ENCODE results near the gene FAM76B. TPM values are rescaled to one million over a fixed set of nuclear protein-coding genes. Genes with fewer than 3 reads are reported as not detected.

The FAM76B gene
- total RNA-seq, 1 donor from 2014 or later: 19.5 TPM

- Mint-ChIP-seq H3K27ac (ENCODE audit: unreplicated experiment) (no peak overlapping the region), H3K4me1 (ENCODE audit: low read depth) (peaks cover 10% of the 10 kb centered on the region), H3K9me3 (ENCODE audit: low read depth) (no peaks in the 10 kb centered on the region), H3K27me3 (ENCODE audit: low read depth) (peaks cover 3% of the 10 kb centered on the region), H3K36me3 (ENCODE audit: low read depth) (no peaks in the 10 kb centered on the region), H3K4me3 (ENCODE audit: unreplicated experiment) (no peak overlapping the region)
- no peak for DNase-seq (ENCODE audit: low spot score)
- TF ChIP-seq CTCF (IDR thresholded peaks at IDR 0.05): no peak
Measured at GRCh38 chr11:95732930-95733602, 56.5 kb downstream of the FAM76B start.

- Mint-ChIP-seq H3K4me1 (ENCODE audit: low read depth) (peaks cover 11% of the 10 kb centered on the region), H3K9me3 (ENCODE audit: low read depth) (no peaks in the 10 kb centered on the region)
Measured at GRCh38 chr11:95729462-95729861, 60.1 kb downstream of the FAM76B start.

GRCh38 chr11:95728790-95729189 is 60.8 kb downstream of the FAM76B start:
- no peaks in the 10 kb centered on the region for H3K9me3 Mint-ChIP-seq (ENCODE audit: low read depth)
- no peak for DNase-seq (ENCODE audit: low spot score)
- no peak for TF ChIP-seq CTCF (IDR thresholded peaks at IDR 0.05)

More at GRCh38 chr11:95729462-95729861, 60.1 kb downstream of the FAM76B start:
- DNase-seq (ENCODE audit: low spot score): no peak
- H3K36me3 Mint-ChIP-seq (ENCODE audit: low read depth): no peaks in the 10 kb centered on the region
- no peak for TF ChIP-seq CTCF (IDR thresholded peaks at IDR 0.05)
- H3K27ac Mint-ChIP-seq (ENCODE audit: unreplicated experiment): no peak overlapping the region
- H3K27me3 Mint-ChIP-seq (ENCODE audit: low read depth): peaks cover under 1% of the 10 kb centered on the region
- H3K4me3 Mint-ChIP-seq (ENCODE audit: unreplicated experiment): no peak overlapping the region

GRCh38 chr11:95728094-95728493 is 61.5 kb downstream of the FAM76B start:
- peaks cover 4% of the 10 kb centered on the region for H3K4me1 Mint-ChIP-seq (ENCODE audit: low read depth)
- no peak for TF ChIP-seq CTCF (IDR thresholded peaks at IDR 0.05)
- H3K36me3 Mint-ChIP-seq (ENCODE audit: low read depth): no peaks in the 10 kb centered on the region
- no peak for DNase-seq (ENCODE audit: low spot score)
- no peak overlapping the region for H3K27ac Mint-ChIP-seq (ENCODE audit: unreplicated experiment)
- H3K9me3 Mint-ChIP-seq (ENCODE audit: low read depth): no peaks in the 10 kb centered on the region
- no peaks in the 10 kb centered on the region for H3K27me3 Mint-ChIP-seq (ENCODE audit: low read depth)
- H3K4me3 Mint-ChIP-seq (ENCODE audit: unreplicated experiment): no peak overlapping the region

More at GRCh38 chr11:95728790-95729189, 60.8 kb downstream of the FAM76B start:
- Mint-ChIP-seq H3K36me3 (ENCODE audit: low read depth) (no peaks in the 10 kb centered on the region), H3K4me3 (ENCODE audit: unreplicated experiment) (no peak overlapping the region), H3K27ac (ENCODE audit: unreplicated experiment) (no peak overlapping the region), H3K27me3 (ENCODE audit: low read depth) (no peaks in the 10 kb centered on the region), H3K4me1 (ENCODE audit: low read depth) (peaks cover 5% of the 10 kb centered on the region)

GRCh38 chr11:95727620-95728019 is 62.0 kb downstream of the FAM76B start:
- no peaks in the 10 kb centered on the region for H3K36me3 Mint-ChIP-seq (ENCODE audit: low read depth)
- H3K27ac Mint-ChIP-seq (ENCODE audit: unreplicated experiment): no peak overlapping the region
- no peak overlapping the region for H3K4me3 Mint-ChIP-seq (ENCODE audit: unreplicated experiment)
- DNase-seq (ENCODE audit: low spot score): no peak
- peaks cover 4% of the 10 kb centered on the region for H3K4me1 Mint-ChIP-seq (ENCODE audit: low read depth)
- no peak for TF ChIP-seq CTCF (IDR thresholded peaks at IDR 0.05)
- no peaks in the 10 kb centered on the region for H3K27me3 Mint-ChIP-seq (ENCODE audit: low read depth)
- H3K9me3 Mint-ChIP-seq (ENCODE audit: low read depth): no peaks in the 10 kb centered on the region

Measured in chondrocyte (in vitro differentiated cells).